ENCODE results near the gene RPL3.

The RPL3 gene

GRCh38 chr22:39303892-39304671, 15.3 kb downstream of the RPL3 start:
- H3K4me2 ChIP-seq (ENCODE audit: low read length) = no peak overlapping the region
- peaks cover 13% of the 10 kb centered on the region; the same call in 1 of the 2 replicates for H3K27me3 ChIP-seq (ENCODE audit: insufficient read depth, low read length)
- no peak overlapping the region for H3K27ac ChIP-seq (ENCODE audit: low read depth, low read length, poor library complexity, severe bottlenecking)
- H4K20me1 ChIP-seq (ENCODE audit: insufficient read depth, low read length) = no peaks in the 10 kb centered on the region
- TF ChIP-seq CTCF (IDR thresholded peaks at IDR 0.05; ENCODE audit: low read length) (no peak), EZH2 (IDR thresholded peaks at IDR 0.05; ENCODE audit: borderline replicate concordance, low read length) (no peak)
- no peak overlapping the region for H2AFZ ChIP-seq (ENCODE audit: low read length)
- H3K9me2 ChIP-seq (ENCODE audit: low read depth, low read length) = no peaks in the 10 kb centered on the region
- no peaks in the 10 kb centered on the region for H3K36me3 ChIP-seq (ENCODE audit: insufficient read depth, low read length)
- no peaks in the 10 kb centered on the region for H3K79me2 ChIP-seq (ENCODE audit: insufficient read depth, low read length)
- no peak overlapping the region for H3K4me3 ChIP-seq (ENCODE audit: low read depth, low read length, poor library complexity, severe bottlenecking)
- H3K9ac ChIP-seq (ENCODE audit: low read length) = no peak overlapping the region
- peaks cover 8% of the 10 kb centered on the region for H3K4me1 ChIP-seq (ENCODE audit: insufficient read depth, low read length, severe bottlenecking)
- no peaks in the 10 kb centered on the region for H3K9me3 ChIP-seq (ENCODE audit: low read length)
- no peaks in the 10 kb centered on the region for H3F3A ChIP-seq (ENCODE audit: insufficient read depth, low read length)

GRCh38 chr22:39303358-39303757, 16.1 kb downstream of the RPL3 start:
- Histone ChIP-seq H3K27me3 (ENCODE audit: insufficient read depth, low read length) (peaks cover 13% of the 10 kb centered on the region; the same call in 1 of the 2 replicates), H3K36me3 (ENCODE audit: insufficient read depth, low read length) (no peaks in the 10 kb centered on the region), H3K9me2 (ENCODE audit: low read depth, low read length) (no peaks in the 10 kb centered on the region), H3K4me1 (ENCODE audit: insufficient read depth, low read length, severe bottlenecking) (peaks cover 8% of the 10 kb centered on the region), H3K9ac (ENCODE audit: low read length) (no peak overlapping the region), H3K9me3 (ENCODE audit: low read length) (no peaks in the 10 kb centered on the region), H2AFZ (ENCODE audit: low read length) (no peak overlapping the region), H4K20me1 (ENCODE audit: insufficient read depth, low read length) (no peaks in the 10 kb centered on the region), H3K79me2 (ENCODE audit: insufficient read depth, low read length) (no peaks in the 10 kb centered on the region), H3K4me2 (ENCODE audit: low read length) (no peak overlapping the region), H3F3A (ENCODE audit: insufficient read depth, low read length) (no peaks in the 10 kb centered on the region), H3K27ac (ENCODE audit: low read depth, low read length, poor library complexity, severe bottlenecking) (no peak overlapping the region), H3K4me3 (ENCODE audit: low read depth, low read length, poor library complexity, severe bottlenecking) (no peak overlapping the region)
- TF ChIP-seq CTCF (IDR thresholded peaks at IDR 0.05; ENCODE audit: low read length) = no peak
- TF ChIP-seq EZH2 (IDR thresholded peaks at IDR 0.05; ENCODE audit: borderline replicate concordance, low read length) = no peak

DNA sequence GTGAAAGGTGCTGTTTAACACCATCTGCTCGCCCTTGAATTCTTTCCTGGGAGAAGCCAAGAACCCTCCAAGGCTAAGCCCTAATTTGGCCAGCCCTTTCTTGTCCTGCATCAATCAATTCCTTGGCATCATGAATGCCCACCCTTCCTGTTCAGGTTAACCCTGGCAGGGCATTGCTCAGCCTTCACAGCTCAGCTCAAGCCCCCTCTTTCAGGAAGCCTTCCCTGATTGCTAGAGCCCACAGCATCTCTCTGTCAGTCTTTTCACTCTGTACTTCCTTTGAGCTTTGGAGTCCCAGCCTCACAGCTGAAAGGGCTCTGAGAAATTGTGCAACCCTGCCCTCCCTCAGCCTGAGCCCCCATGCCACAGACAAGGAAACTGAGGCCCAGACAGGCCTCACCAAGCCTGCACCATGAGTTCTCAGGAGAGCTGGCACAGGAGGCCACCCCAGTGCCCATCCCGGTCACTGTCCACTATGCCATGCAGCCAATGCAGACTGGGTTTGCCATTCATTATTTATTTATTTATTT, 16.9 kb downstream of the RPL3 start:
- TF ChIP-seq CTCF (IDR thresholded peaks at IDR 0.05; ENCODE audit: low read length) (no peak), EZH2 (IDR thresholded peaks at IDR 0.05; ENCODE audit: borderline replicate concordance, low read length) (no peak)

More for the DNA sequence above, 16.9 kb downstream of the RPL3 start:
- no peak overlapping the region for H3K9ac ChIP-seq (ENCODE audit: low read length)
- no peak overlapping the region for H3K27ac ChIP-seq (ENCODE audit: low read depth, low read length, poor library complexity, severe bottlenecking)
- H3K9me3 ChIP-seq (ENCODE audit: low read length) = no peaks in the 10 kb centered on the region
- peaks cover 8% of the 10 kb centered on the region for H3K4me1 ChIP-seq (ENCODE audit: insufficient read depth, low read length, severe bottlenecking)
- H2AFZ ChIP-seq (ENCODE audit: low read length) = no peak overlapping the region
- no peaks in the 10 kb centered on the region for H3K9me2 ChIP-seq (ENCODE audit: low read depth, low read length)
- H3K36me3 ChIP-seq (ENCODE audit: insufficient read depth, low read length) = no peaks in the 10 kb centered on the region
- no peaks in the 10 kb centered on the region for H3K79me2 ChIP-seq (ENCODE audit: insufficient read depth, low read length)
- no peaks in the 10 kb centered on the region for H4K20me1 ChIP-seq (ENCODE audit: insufficient read depth, low read length)
- no peak overlapping the region for H3K4me2 ChIP-seq (ENCODE audit: low read length)
- H3K27me3 ChIP-seq (ENCODE audit: insufficient read depth, low read length) = peaks cover 13% of the 10 kb centered on the region; the same call in 1 of the 2 replicates
- no peaks in the 10 kb centered on the region for H3F3A ChIP-seq (ENCODE audit: insufficient read depth, low read length)
- H3K4me3 ChIP-seq (ENCODE audit: low read depth, low read length, poor library complexity, severe bottlenecking) = no peak overlapping the region

Data from OCI-LY1 (cell line).